ENCODE results near the gene GJB4. TPM values are rescaled to one million over a fixed set of nuclear protein-coding genes. Genes with fewer than 3 reads are reported as not detected.

Gene GJB4
- total RNA-seq, 2 experiments from 2014 or later, result not detected

- TF ChIP-seq, protein P1, sequence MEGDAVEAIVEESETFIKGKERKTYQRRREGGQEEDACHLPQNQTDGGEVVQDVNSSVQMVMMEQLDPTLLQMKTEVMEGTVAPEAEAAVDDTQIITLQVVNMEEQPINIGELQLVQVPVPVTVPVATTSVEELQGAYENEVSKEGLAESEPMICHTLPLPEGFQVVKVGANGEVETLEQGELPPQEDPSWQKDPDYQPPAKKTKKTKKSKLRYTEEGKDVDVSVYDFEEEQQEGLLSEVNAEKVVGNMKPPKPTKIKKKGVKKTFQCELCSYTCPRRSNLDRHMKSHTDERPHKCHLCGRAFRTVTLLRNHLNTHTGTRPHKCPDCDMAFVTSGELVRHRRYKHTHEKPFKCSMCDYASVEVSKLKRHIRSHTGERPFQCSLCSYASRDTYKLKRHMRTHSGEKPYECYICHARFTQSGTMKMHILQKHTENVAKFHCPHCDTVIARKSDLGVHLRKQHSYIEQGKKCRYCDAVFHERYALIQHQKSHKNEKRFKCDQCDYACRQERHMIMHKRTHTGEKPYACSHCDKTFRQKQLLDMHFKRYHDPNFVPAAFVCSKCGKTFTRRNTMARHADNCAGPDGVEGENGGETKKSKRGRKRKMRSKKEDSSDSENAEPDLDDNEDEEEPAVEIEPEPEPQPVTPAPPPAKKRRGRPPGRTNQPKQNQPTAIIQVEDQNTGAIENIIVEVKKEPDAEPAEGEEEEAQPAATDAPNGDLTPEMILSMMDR (IDR thresholded peaks at IDR 0.05), result no peak
- ATAC-seq (no peak), DNase-seq (no peak)
- H3K4me1 Mint-ChIP-seq (ENCODE audit: low read depth), result no peaks in the 10 kb centered on the region
- CTCF ChIA-PET, result interaction anchor here (4.9 kb wide), 1 partner anchor 1107 kb away, joined by 34 read pairs; no protein-coding TSS in a partner anchor
- no peak overlapping the region for H3K4me3 Mint-ChIP-seq
- H3K36me3 Mint-ChIP-seq (ENCODE audit: low read depth), result no peaks in the 10 kb centered on the region
- no peak overlapping the region for H3K27ac Mint-ChIP-seq
- H3K9me3 Mint-ChIP-seq, result no peaks in the 10 kb centered on the region
- peaks cover 6% of the 10 kb centered on the region for H3K27me3 Mint-ChIP-seq
- intact Hi-C loops (cut with micrococcal nuclease), result loop anchor here (5.0 to 10.0 kb wide), 2 partner anchors 203 to 1106 kb away; no protein-coding TSS in a partner anchor
- POLR2A ChIA-PET, result interaction anchor here (0.6 kb wide), 1 partner anchor 20 kb away, joined by 3 read pairs; no protein-coding TSS in a partner anchor
Observed at GRCh38 chr1:34740161-34740868, 19.2 kb upstream of the GJB4 start.

- POLR2A ChIA-PET, result interaction anchor here (1.2 kb wide), 1 partner anchor 22 kb away, joined by 3 read pairs; no protein-coding TSS in a partner anchor
- no peak overlapping the region for H3K27ac Mint-ChIP-seq
- intact Hi-C loops (cut with micrococcal nuclease), result loop anchor here (2.0 to 10.0 kb wide), 3 partner anchors 205 to 1108 kb away; no protein-coding TSS in a partner anchor
Observed at GRCh38 chr1:34742667-34743270, 16.8 kb upstream of the GJB4 start.

GRCh38 chr1:34743775-34744174 lies 15.8 kb upstream of the GJB4 start:
- Mint-ChIP-seq H3K27me3 (no peaks in the 10 kb centered on the region), H3K9me3 (no peaks in the 10 kb centered on the region), H3K27ac (no peak overlapping the region), H3K4me1 (ENCODE audit: low read depth) (no peaks in the 10 kb centered on the region), H3K36me3 (ENCODE audit: low read depth) (no peaks in the 10 kb centered on the region), H3K4me3 (no peak overlapping the region)
- POLR2A ChIA-PET, result interaction anchor here (0.6 to 1.2 kb wide), 2 partner anchors 23 to 1932 kb away, joined by 3 read pairs; no protein-coding TSS in a partner anchor
- DNase-seq (no peak), ATAC-seq (no peak)
- intact Hi-C loops (cut with micrococcal nuclease), result loop anchor here (2.0 to 10.0 kb wide), 3 partner anchors 206 to 1109 kb away; no protein-coding TSS in a partner anchor
- CTCF ChIA-PET, result interaction anchor here (0.9 to 4.9 kb wide), 18 partner anchors 8 to 1111 kb away, joined by 3 to 35 read pairs (median 6); no protein-coding TSS in a partner anchor
- TF ChIP-seq, protein P1 (IDR thresholded peaks at IDR 0.05), result no peak

More at GRCh38 chr1:34742667-34743270, 16.8 kb upstream of the GJB4 start:
- Mint-ChIP-seq H3K27me3 (no peaks in the 10 kb centered on the region), H3K9me3 (no peaks in the 10 kb centered on the region), H3K36me3 (ENCODE audit: low read depth) (no peaks in the 10 kb centered on the region), H3K4me3 (no peak overlapping the region), H3K4me1 (ENCODE audit: low read depth) (no peaks in the 10 kb centered on the region)
- TF ChIP-seq, protein P1 (IDR thresholded peaks at IDR 0.05), result peak; percentile 87
- DNase-seq, result peak; percentile 84
- peak; percentile 98 for ATAC-seq
- CTCF ChIA-PET, result interaction anchor here (0.8 to 4.9 kb wide), 32 partner anchors 8 to 1113 kb away, joined by 3 to 35 read pairs (median 4); no protein-coding TSS in a partner anchor

GRCh38 chr1:34744851-34745250 lies 14.7 kb upstream of the GJB4 start:
- no peaks in the 10 kb centered on the region for H3K36me3 Mint-ChIP-seq (ENCODE audit: low read depth)
- no peak overlapping the region for H3K27ac Mint-ChIP-seq
- no peak overlapping the region for H3K4me3 Mint-ChIP-seq
- TF ChIP-seq, protein P1 (IDR thresholded peaks at IDR 0.05), result no peak
- POLR2A ChIA-PET, result no interaction called here
- no peaks in the 10 kb centered on the region for H3K9me3 Mint-ChIP-seq
- CTCF ChIA-PET, result interaction anchor here (1.2 to 4.9 kb wide), 3 partner anchors 9 to 1112 kb away, joined by 5 to 34 read pairs (median 5); no protein-coding TSS in a partner anchor
- ATAC-seq (no peak), DNase-seq (no peak)
- intact Hi-C loops (cut with micrococcal nuclease), result loop anchor here (5.0 to 10.0 kb wide), 2 partner anchors 208 to 1110 kb away; no protein-coding TSS in a partner anchor
- no peaks in the 10 kb centered on the region for H3K4me1 Mint-ChIP-seq (ENCODE audit: low read depth)
- no peaks in the 10 kb centered on the region for H3K27me3 Mint-ChIP-seq
